ENCODE results near the gene B3GALNT2.

Gene B3GALNT2

DNA sequence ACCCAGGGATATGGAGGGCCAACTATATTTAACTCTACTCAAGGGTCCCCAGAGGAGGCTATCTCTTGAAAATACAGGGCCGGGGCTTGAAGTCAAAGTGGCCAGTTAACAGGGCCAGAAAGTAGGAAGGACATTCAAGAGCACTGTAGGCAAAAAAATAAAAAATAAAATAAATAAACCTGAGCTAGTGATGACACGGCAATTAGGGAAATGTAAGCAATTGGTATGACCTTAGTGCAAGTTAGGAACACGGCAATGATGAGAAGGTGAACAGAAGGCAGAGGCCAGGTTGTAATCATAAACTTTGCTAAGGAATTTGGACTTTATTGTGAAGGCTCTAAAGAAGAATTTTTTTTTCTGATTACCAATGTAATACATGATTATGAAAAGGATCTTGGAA lies 3.4 kb upstream of the B3GALNT2 start:
- Histone ChIP-seq H3F3A (ENCODE audit: insufficient read depth) (peaks cover 9% of the 10 kb centered on the region; the same call in 1 of the 2 replicates), H3K27ac (ENCODE audit: low read depth, low read length) (no peak overlapping the region), H3K36me3 (ENCODE audit: low read length) (no peaks in the 10 kb centered on the region), H3K27me3 (ENCODE audit: low read length) (no peaks in the 10 kb centered on the region), H3K79me2 (ENCODE audit: insufficient read depth, low read length) (no peaks in the 10 kb centered on the region), H3K9me2 (replicated peaks; ENCODE audit: insufficient read depth, low read length) (no peaks in the 10 kb centered on the region), H3K4me3 (ENCODE audit: insufficient read depth, low read length, poor library complexity, severe bottlenecking) (no peak overlapping the region), H3K9me3 (ENCODE audit: insufficient read depth, low read length) (no peaks in the 10 kb centered on the region), H4K20me1 (ENCODE audit: low read depth, low read length) (no peaks in the 10 kb centered on the region), H3K9ac (ENCODE audit: low read length) (no peak overlapping the region), H3K4me2 (ENCODE audit: low read depth, low read length, poor library complexity, severe bottlenecking) (no peak overlapping the region), H2AFZ (ENCODE audit: low read depth, low read length, severe bottlenecking) (no peak overlapping the region)
- TF ChIP-seq, protein P1, sequence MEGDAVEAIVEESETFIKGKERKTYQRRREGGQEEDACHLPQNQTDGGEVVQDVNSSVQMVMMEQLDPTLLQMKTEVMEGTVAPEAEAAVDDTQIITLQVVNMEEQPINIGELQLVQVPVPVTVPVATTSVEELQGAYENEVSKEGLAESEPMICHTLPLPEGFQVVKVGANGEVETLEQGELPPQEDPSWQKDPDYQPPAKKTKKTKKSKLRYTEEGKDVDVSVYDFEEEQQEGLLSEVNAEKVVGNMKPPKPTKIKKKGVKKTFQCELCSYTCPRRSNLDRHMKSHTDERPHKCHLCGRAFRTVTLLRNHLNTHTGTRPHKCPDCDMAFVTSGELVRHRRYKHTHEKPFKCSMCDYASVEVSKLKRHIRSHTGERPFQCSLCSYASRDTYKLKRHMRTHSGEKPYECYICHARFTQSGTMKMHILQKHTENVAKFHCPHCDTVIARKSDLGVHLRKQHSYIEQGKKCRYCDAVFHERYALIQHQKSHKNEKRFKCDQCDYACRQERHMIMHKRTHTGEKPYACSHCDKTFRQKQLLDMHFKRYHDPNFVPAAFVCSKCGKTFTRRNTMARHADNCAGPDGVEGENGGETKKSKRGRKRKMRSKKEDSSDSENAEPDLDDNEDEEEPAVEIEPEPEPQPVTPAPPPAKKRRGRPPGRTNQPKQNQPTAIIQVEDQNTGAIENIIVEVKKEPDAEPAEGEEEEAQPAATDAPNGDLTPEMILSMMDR (IDR thresholded peaks at IDR 0.05; ENCODE audit: insufficient read depth, low read length, poor library complexity, severe bottlenecking), result no peak
- TF ChIP-seq EZH2phosphoT487 (conservative IDR thresholded peaks at IDR 0.05; ENCODE audit: low read length), result no peak

DNA sequence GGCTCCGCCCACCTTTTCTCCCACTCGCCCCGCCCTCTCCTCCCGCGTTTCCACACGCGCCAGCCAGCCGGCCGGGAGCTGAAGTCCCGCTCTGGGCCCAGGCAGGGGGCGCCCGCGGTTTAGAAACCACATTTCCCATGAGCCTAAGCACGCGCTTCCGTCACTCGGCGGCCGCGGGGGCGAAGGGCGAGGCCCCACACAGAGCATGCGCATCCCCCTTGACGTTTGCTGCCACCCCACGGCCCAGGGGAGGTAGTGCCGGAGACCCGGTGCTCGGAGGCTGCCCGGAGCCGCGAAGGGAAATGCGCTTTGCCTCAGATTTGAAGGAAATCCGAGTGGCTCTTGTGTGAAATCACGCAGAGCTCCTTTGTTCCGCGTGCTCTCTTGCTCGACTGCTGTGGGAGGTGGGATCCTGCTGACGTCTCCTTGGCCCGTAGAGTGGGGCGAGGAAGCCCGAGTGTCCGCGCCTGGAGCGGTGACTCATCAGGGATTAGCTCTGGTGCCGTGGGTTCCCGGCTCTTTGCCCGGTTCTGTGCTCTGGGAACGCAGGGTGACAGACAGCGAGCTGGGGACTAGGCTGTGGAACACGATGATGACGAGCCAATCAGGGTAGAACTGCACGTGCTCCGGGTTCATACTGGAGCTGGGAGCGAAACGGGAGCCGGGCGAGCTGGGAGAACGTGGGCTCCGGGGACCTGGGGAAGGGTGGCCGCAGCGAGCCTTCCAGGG lies 406 bp upstream of the B3GALNT2 start:
- H3K9me2 ChIP-seq (replicated peaks; ENCODE audit: insufficient read depth, low read length), result no peaks in the 10 kb centered on the region
- no peaks in the 10 kb centered on the region for H3K36me3 ChIP-seq (ENCODE audit: low read length)
- H3K9me3 ChIP-seq (ENCODE audit: insufficient read depth, low read length), result no peaks in the 10 kb centered on the region
- H3K4me3 ChIP-seq (ENCODE audit: insufficient read depth, low read length, poor library complexity, severe bottlenecking), result peak overlapping the region; percentile 71
- peaks cover 9% of the 10 kb centered on the region; the same call in 1 of the 2 replicates for H3F3A ChIP-seq (ENCODE audit: insufficient read depth)
- no peak for TF ChIP-seq EZH2phosphoT487 (conservative IDR thresholded peaks at IDR 0.05; ENCODE audit: low read length)
- TF ChIP-seq, protein P1 (IDR thresholded peaks at IDR 0.05; ENCODE audit: insufficient read depth, low read length, poor library complexity, severe bottlenecking), result peak; percentile 86
- H2AFZ ChIP-seq (ENCODE audit: low read depth, low read length, severe bottlenecking), result peak overlapping the region; percentile 92
- peak overlapping the region; percentile 44 for H3K27ac ChIP-seq (ENCODE audit: low read depth, low read length)
- peak overlapping the region; percentile 90 for H3K4me2 ChIP-seq (ENCODE audit: low read depth, low read length, poor library complexity, severe bottlenecking)
- no peaks in the 10 kb centered on the region for H4K20me1 ChIP-seq (ENCODE audit: low read depth, low read length)
- no peaks in the 10 kb centered on the region for H3K79me2 ChIP-seq (ENCODE audit: insufficient read depth, low read length)
- H3K27me3 ChIP-seq (ENCODE audit: low read length), result no peaks in the 10 kb centered on the region
- peak overlapping the region; percentile 78 for H3K9ac ChIP-seq (ENCODE audit: low read length)

DNA sequence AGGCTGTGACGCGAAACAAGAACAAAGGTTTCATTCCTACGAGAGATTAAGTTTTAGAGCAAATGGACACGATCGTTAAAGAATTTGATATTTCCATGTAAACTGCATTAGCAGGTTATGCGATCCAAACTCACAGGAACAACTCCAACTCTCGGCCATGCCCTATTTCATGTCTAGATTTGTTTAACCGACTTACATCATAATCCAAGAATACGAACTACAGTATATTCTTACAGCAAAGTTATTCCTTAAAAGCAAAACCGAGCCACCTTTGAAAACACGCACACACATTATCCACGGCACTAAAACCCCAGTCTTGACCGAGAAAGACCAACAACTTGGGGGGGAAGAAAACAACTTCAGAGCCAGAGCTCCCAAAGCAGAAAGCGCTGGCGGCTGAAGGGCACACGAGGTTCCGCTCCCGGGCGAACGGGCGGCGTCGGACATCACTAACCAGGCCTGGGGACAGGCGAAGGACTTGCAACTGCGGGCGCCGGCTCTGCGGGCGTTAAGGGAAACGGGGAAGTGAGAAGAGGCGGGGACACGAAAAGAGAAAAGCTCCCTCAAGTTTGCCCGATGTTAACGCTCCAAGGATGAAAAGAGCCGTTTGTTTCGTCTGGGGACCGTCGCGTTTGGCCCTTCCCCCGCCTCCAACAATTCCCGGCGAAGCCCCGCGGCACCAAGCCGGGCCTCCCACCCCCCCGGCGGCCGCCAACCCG lies 690 bp downstream of the B3GALNT2 start:
- H3K4me2 ChIP-seq (ENCODE audit: low read depth, low read length, poor library complexity, severe bottlenecking), result peak overlapping the region; percentile 90
- TF ChIP-seq, protein P1 (IDR thresholded peaks at IDR 0.05; ENCODE audit: insufficient read depth, low read length, poor library complexity, severe bottlenecking), result no peak
- TF ChIP-seq EZH2phosphoT487 (conservative IDR thresholded peaks at IDR 0.05; ENCODE audit: low read length), result no peak
- H3K27me3 ChIP-seq (ENCODE audit: low read length), result no peaks in the 10 kb centered on the region
- peak overlapping the region; percentile 72 for H2AFZ ChIP-seq (ENCODE audit: low read depth, low read length, severe bottlenecking)
- H3K9me3 ChIP-seq (ENCODE audit: insufficient read depth, low read length), result no peaks in the 10 kb centered on the region
- no peaks in the 10 kb centered on the region for H3K36me3 ChIP-seq (ENCODE audit: low read length)
- H3K9ac ChIP-seq (ENCODE audit: low read length), result peak overlapping the region; percentile 78
- H3K4me3 ChIP-seq (ENCODE audit: insufficient read depth, low read length, poor library complexity, severe bottlenecking), result peak overlapping the region; percentile 66
- no peaks in the 10 kb centered on the region for H3K79me2 ChIP-seq (ENCODE audit: insufficient read depth, low read length)
- H4K20me1 ChIP-seq (ENCODE audit: low read depth, low read length), result no peaks in the 10 kb centered on the region
- peak overlapping the region; percentile 32; the same call in 1 of the 2 replicates for H3K27ac ChIP-seq (ENCODE audit: low read depth, low read length)
- no peaks in the 10 kb centered on the region for H3K9me2 ChIP-seq (replicated peaks; ENCODE audit: insufficient read depth, low read length)
- peaks cover 9% of the 10 kb centered on the region; the same call in 1 of the 2 replicates for H3F3A ChIP-seq (ENCODE audit: insufficient read depth)
